Endothelial cell of umbilical vein (primary cell): ENCODE measurements around the gene EIF2D. TPM values are rescaled to one million over a fixed set of nuclear protein-coding genes. Genes with fewer than 3 reads are reported as not detected.

Experiments used
- BruUV-seq: library from RNA; stranded (reverse); fragments of 400-500 nt; replicated peaks from 2 replicates; lab custom pipeline; 2021; lab: Mats Ljungman, UMichigan
- CTCF ChIA-PET: fragments of 300-600, 350-600 bp; sonication (Branson Sonifier 250); formaldehyde crosslinking; loops from one replicate; lab custom pipeline; 2021; ENCODE audit warnings: antibody characterized with exemption, inconsistent platforms; lab: Charles Lee
- POLR2A ChIA-PET: fragments of 300-600, 350-600 bp; sonication (Branson Sonifier 250); formaldehyde crosslinking; loops from one replicate; lab custom pipeline; 2021; ENCODE audit warnings: antibody characterized with exemption, inconsistent platforms; lab: Charles Lee
- DNase-seq: peaks from one replicate; pipeline ENCODE4 v3.0.0-alpha.2; 2011; ENCODE audit warnings: low read depth, low spot score
- FAIRE-seq: peaks from 2 replicates; lab custom pipeline; 2011; peaks lifted over from hg19 to GRCh38; lab: Jason Lieb, UNC
- H2AFZ ChIP-seq: 2 replicates; pipeline ENCODE4 v1.6.0; 2012; ENCODE audit warnings: low read depth, low read length, control low read depth, inconsistent platforms
- H3K27ac ChIP-seq: 2 replicates; pipeline ENCODE4 v1.5.1; 2011; ENCODE audit warnings: low read depth, mild to moderate bottlenecking, control low read depth, low read length, moderate library complexity; ENCODE audit not compliant: insufficient read depth
- H3K27me3 ChIP-seq, 2 experiments: 2 replicates each; pipeline versions ENCODE4 v1.6.0 to v1.6.1; 2011; ENCODE audit warnings: low read length in 2 of 2, mixed read lengths in 1 of 2; ENCODE audit not compliant: control insufficient read depth in 2 of 2, insufficient read depth in 2 of 2
- H3K36me3 ChIP-seq, 2 experiments: 2 replicates in 1 of 2; 3 replicates in 1 of 2; pipeline ENCODE4 v1.5.1; 2011; ENCODE audit warnings: low read length in 2 of 2, mild to moderate bottlenecking in 1 of 2, moderate library complexity in 1 of 2; ENCODE audit not compliant: control insufficient read depth in 2 of 2, insufficient read depth in 2 of 2; ENCODE audit errors: extremely low read depth in 1 of 2
- H3K4me1 ChIP-seq: 3 replicates; pipeline ENCODE4 v1.5.1; 2011; ENCODE audit warnings: mild to moderate bottlenecking, low read length; ENCODE audit not compliant: control insufficient read depth, insufficient read depth; ENCODE audit errors: extremely low read depth
- H3K4me2 ChIP-seq: 2 replicates; pipeline ENCODE4 v1.6.1; 2011; ENCODE audit warnings: low read length, control low read depth, mixed read lengths; ENCODE audit not compliant: insufficient read depth
- H3K4me3 ChIP-seq, 3 experiments: fragments of 200-600 bp in 1 of 3; sonication (generic), shearing (Covaris generic) in 1 of 3; replicated peaks in 1 of 3; 2 replicates each; pipeline ENCODE4 v1.5.1; 2011 to 2016; ENCODE audit warnings: control low read depth in 3 of 3, low read length in 3 of 3, mild to moderate bottlenecking in 2 of 3, inconsistent platforms in 1 of 3, low read depth in 1 of 3, moderate library complexity in 1 of 3; ENCODE audit not compliant: insufficient read depth in 1 of 3
- H3K79me2 ChIP-seq: 2 replicates; pipeline ENCODE4 v1.6.0; 2012; ENCODE audit warnings: low read length, inconsistent platforms; ENCODE audit not compliant: control insufficient read depth, insufficient read depth
- H3K9ac ChIP-seq: replicated peaks from 2 replicates; pipeline ENCODE3; 2011; ENCODE audit warnings: low read length, control low read depth; ENCODE audit not compliant: insufficient read depth; ENCODE audit errors: extremely low read depth
- H3K9me1 ChIP-seq: replicated peaks from 3 replicates; pipeline ENCODE4 v1.6.0; 2011; ENCODE audit warnings: mild to moderate bottlenecking, low read length; ENCODE audit not compliant: control insufficient read depth, insufficient read depth; ENCODE audit errors: extremely low read depth
- H3K9me3 ChIP-seq: replicated peaks from 2 replicates; pipeline ENCODE4 v1.5.1; 2012; ENCODE audit warnings: low read length, inconsistent platforms; ENCODE audit not compliant: control insufficient read depth, insufficient read depth
- H4K20me1 ChIP-seq: replicated peaks from 2 replicates; pipeline ENCODE3; 2011; ENCODE audit warnings: mild to moderate bottlenecking, low read length; ENCODE audit not compliant: control insufficient read depth, insufficient read depth; ENCODE audit errors: extremely low read depth
- CTCF ChIP-seq, 2 donors: IDR thresholded peaks; 1 replicate in 1 of 2; 2 replicates in 1 of 2; pipeline ENCODE4 v1.5.1; 2011; ENCODE audit warnings: low read length in 2 of 2, mild to moderate bottlenecking in 2 of 2, moderate library complexity in 2 of 2, control low read depth in 1 of 2, inconsistent platforms in 1 of 2, low read depth in 1 of 2; ENCODE audit not compliant: insufficient read depth in 1 of 2; ENCODE audit errors: extremely low read depth in 1 of 2
- EZH2 ChIP-seq: IDR thresholded peaks from 2 replicates; pipeline ENCODE4 v1.6.1; 2012; ENCODE audit warnings: borderline replicate concordance, low read depth, mild to moderate bottlenecking, moderate library complexity, low read length, inconsistent platforms; ENCODE audit not compliant: severe bottlenecking
- FOS ChIP-seq: IDR thresholded peaks from 2 replicates; pipeline ENCODE4 v1.6.1; 2011; ENCODE audit warnings: mild to moderate bottlenecking, low read length, moderate library complexity, borderline replicate concordance; ENCODE audit not compliant: insufficient read depth
- GATA2 ChIP-seq: IDR thresholded peaks from 2 replicates; pipeline ENCODE4 v1.7.0; 2011; ENCODE audit warnings: low read depth, mild to moderate bottlenecking, moderate library complexity, mixed read lengths, low read length; ENCODE audit not compliant: insufficient read length, insufficient read depth
- JUN ChIP-seq: IDR thresholded peaks from 2 replicates; pipeline ENCODE4 v1.6.1; 2011; ENCODE audit warnings: borderline replicate concordance, low read depth; ENCODE audit not compliant: insufficient read length, insufficient read depth
- MAX ChIP-seq: IDR thresholded peaks from 2 replicates; pipeline ENCODE4 v1.6.1; 2011; ENCODE audit not compliant: insufficient read depth, insufficient read length
- MYC ChIP-seq: IDR thresholded peaks from one replicate; pipeline ENCODE4 v1.6.1; 2011; ENCODE audit warnings: mild to moderate bottlenecking, low read depth, low read length
- POLR2A ChIP-seq: IDR thresholded peaks from 2 replicates; pipeline ENCODE4 v1.6.1; 2012; ENCODE audit warnings: low read depth, mild to moderate bottlenecking, control low read depth, low read length
- POLR2AphosphoS5 ChIP-seq: IDR thresholded peaks from 2 replicates; pipeline ENCODE4 v1.6.1; 2012; ENCODE audit warnings: low read depth, mild to moderate bottlenecking, control low read depth, low read length, moderate library complexity; ENCODE audit not compliant: insufficient read depth
- dilution Hi-C: fragments of 300-500 bp; cut with MboI; formaldehyde crosslinking; loops from one replicate; pipeline ENCODE4 v1.15.0; 2019; ENCODE audit warnings: low sequenced_read_pairs; ENCODE audit not compliant: extremely low pct_ligation_motif_present
- intact Hi-C: fragments of 100-400 bp; cut with micrococcal nuclease; formaldehyde crosslinking; loops from one replicate; pipeline ENCODE4 v1.10.0; 2022
- polyA plus RNA-seq, 4 experiments: library from polyadenylated mRNA; depleted of rRNA in 3 of 4; stranded (reverse) in 3 of 4; unstranded in 1 of 4; fragments of >200 nt; gene quantifications; 2 replicates each; pipeline versions ENCODE4 v1.2.1 to v1.2.3, GENCODE V29; 2011 to 2012; ENCODE audit warnings: missing spikeins in 1 of 4
- total RNA-seq: library from RNA; stranded (reverse); gene quantifications from 2 replicates; pipeline ENCODE4 v1.2.3, GENCODE V29; 2021

EIF2D gene
- total and polyA plus RNA-seq, 2 donors (not counting 3 experiments of a cell fraction or from before 2014, with no cell fraction given) = 48.0 to 54.1 TPM

- Histone ChIP-seq H4K20me1 (no peaks in the 10 kb centered on the region), H3K9me1 (no peaks in the 10 kb centered on the region), H3K9ac (no peak overlapping the region), H3K4me2 (no peak overlapping the region), H2AFZ (no peak overlapping the region), H3K27ac (no peak overlapping the region), H3K9me3 (no peaks in the 10 kb centered on the region), H3K4me1 (no peaks in the 10 kb centered on the region), H3K79me2 (no peaks in the 10 kb centered on the region), H3K36me3 (no peaks in the 10 kb centered on the region), H3K27me3 (peaks cover 37 to 48% of the 10 kb centered on the region in 2 experiments), H3K4me3 (no peak overlapping the region)
- TF ChIP-seq MYC (no peak), POLR2AphosphoS5 (no peak), JUN (no peak), CTCF (IDR thresholded peaks at IDR 0.05; ENCODE audit: extremely low read depth in 1 of 2, insufficient read depth in 1 of 2, low read depth in 1 of 2, low read length in 2 of 2) (no peak), MAX (no peak), FOS (no peak), EZH2 (no peak), GATA2 (no peak), POLR2A (no peak)
- no TSS peak for BruUV-seq
- dilution Hi-C loops (no loop called here), intact Hi-C loops (no loop called here)
- CTCF ChIA-PET = interaction anchor here (0.8 to 3.2 kb wide), 4 partner anchors 10 to 34 kb away, joined by 3 to 18 read pairs (median 4); no protein-coding TSS in a partner anchor
- POLR2A ChIA-PET = no interaction called here
- no peak for DNase-seq
- no peak for FAIRE-seq
Measured at GRCh38 chr1:206550446-206550845, 61.8 kb downstream of the EIF2D start.
